ENCODE measurements around the gene KCNMB4. TPM values are rescaled to one million over a fixed set of nuclear protein-coding genes. Genes with fewer than 3 reads are reported as not detected.

The KCNMB4 gene
- polyA plus RNA-seq, 1 of the 3 experiments (the other 2 are of a cell fraction), result 0.74 TPM

- no peaks in the 10 kb centered on the region for H3K9me2 ChIP-seq
- H3K9ac ChIP-seq, result no peak overlapping the region
- no peaks in the 10 kb centered on the region for H3K79me2 ChIP-seq (ENCODE audit: insufficient read depth)
- POLR2A ChIA-PET, result interaction anchor here (0.6 kb wide), 1 partner anchor 26 kb away, joined by 7 read pairs; no protein-coding TSS in a partner anchor
- no peak overlapping the region for H3K27ac ChIP-seq (ENCODE audit: low read depth in 2 of 2, low read length in 1 of 2)
- no peaks in the 10 kb centered on the region for H3K27me3 ChIP-seq (ENCODE audit: insufficient read depth)
- H3K4me1 ChIP-seq (ENCODE audit: control insufficient read depth in 1 of 2, insufficient read depth in 2 of 2, low read depth in 1 of 2, low read length in 1 of 2), result 0 out of 4 replicates have a peak, but pooled peaks cover 0 to 5% of the 10 kb centered on the region in 2 experiments
- no peak overlapping the region for H3K4me2 ChIP-seq
- no peak overlapping the region for H3K4me3 ChIP-seq (ENCODE audit: low read depth in 2 of 2, low read length in 1 of 2)
- H2AFZ ChIP-seq (ENCODE audit: low read depth), result no peak overlapping the region
- TF ChIP-seq, protein P1, sequence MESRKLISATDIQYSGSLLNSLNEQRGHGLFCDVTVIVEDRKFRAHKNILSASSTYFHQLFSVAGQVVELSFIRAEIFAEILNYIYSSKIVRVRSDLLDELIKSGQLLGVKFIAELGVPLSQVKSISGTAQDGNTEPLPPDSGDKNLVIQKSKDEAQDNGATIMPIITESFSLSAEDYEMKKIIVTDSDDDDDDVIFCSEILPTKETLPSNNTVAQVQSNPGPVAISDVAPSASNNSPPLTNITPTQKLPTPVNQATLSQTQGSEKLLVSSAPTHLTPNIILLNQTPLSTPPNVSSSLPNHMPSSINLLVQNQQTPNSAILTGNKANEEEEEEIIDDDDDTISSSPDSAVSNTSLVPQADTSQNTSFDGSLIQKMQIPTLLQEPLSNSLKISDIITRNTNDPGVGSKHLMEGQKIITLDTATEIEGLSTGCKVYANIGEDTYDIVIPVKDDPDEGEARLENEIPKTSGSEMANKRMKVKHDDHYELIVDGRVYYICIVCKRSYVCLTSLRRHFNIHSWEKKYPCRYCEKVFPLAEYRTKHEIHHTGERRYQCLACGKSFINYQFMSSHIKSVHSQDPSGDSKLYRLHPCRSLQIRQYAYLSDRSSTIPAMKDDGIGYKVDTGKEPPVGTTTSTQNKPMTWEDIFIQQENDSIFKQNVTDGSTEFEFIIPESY (IDR thresholded peaks at IDR 0.05; ENCODE audit: borderline replicate concordance, low read depth), result no peak
- TF ChIP-seq ELF1 (IDR thresholded peaks at IDR 0.05), result no peak
- CTCF ChIA-PET, result interaction anchor here (0.7 kb wide), 1 partner anchor 21 kb away, joined by 3 read pairs; no protein-coding TSS in a partner anchor
- no peak for DNase-seq
- H4K20me1 ChIP-seq (ENCODE audit: insufficient read depth), result no peaks in the 10 kb centered on the region
- H3F3A ChIP-seq (replicated peaks; ENCODE audit: insufficient read depth), result peaks cover 6% of the 10 kb centered on the region
- no peaks in the 10 kb centered on the region for H3K9me3 ChIP-seq
- 62% methylated on average over 3 of the region's 3 CpGs for WGBS (ENCODE audit: low lambda C conversion rate)
- H3K36me3 ChIP-seq (replicated peaks in 1 of 2; ENCODE audit: control insufficient read depth in 1 of 2, insufficient read depth in 2 of 2, low read length in 1 of 2), result no peaks in the 10 kb centered on the region
Observed at GRCh38 chr12:70398862-70399261, 32.8 kb downstream of the KCNMB4 start.

DNA sequence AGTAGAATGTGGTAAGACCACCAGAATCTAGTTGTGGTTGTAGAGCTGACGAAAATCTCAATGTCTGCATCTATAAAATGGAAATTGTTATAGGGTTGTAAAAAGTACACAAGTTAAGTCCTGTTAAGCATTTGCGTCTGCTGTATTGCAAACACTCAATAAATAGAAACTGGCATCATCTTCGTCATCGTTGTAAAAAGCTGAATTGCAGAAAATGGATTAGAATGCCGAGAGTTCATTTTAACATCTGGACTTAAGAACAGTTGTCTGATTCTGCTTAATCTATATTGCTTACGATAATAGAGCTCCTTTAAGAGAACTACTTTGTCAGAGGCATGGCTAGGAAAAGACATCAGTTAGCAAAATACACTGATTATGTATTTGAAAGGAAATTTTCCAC lies 33.2 kb downstream of the KCNMB4 start:
- 66% methylated on average over 6 of the region's 6 CpGs for WGBS (ENCODE audit: low lambda C conversion rate)
- H3K27ac ChIP-seq (ENCODE audit: low read depth in 2 of 2, low read length in 1 of 2), result no peak overlapping the region
- peaks cover 1% of the 10 kb centered on the region for H3F3A ChIP-seq (replicated peaks; ENCODE audit: insufficient read depth)
- no peaks in the 10 kb centered on the region for H3K27me3 ChIP-seq (ENCODE audit: insufficient read depth)
- no peaks in the 10 kb centered on the region for H4K20me1 ChIP-seq (ENCODE audit: insufficient read depth)
- H3K4me3 ChIP-seq (ENCODE audit: low read depth in 2 of 2, low read length in 1 of 2), result no peak overlapping the region
- ChIA-PET POLR2A (interaction anchor here (0.6 kb wide), 1 partner anchor 26 kb away, joined by 7 read pairs; no protein-coding TSS in a partner anchor), CTCF (interaction anchor here (0.7 kb wide), 1 partner anchor 22 kb away, joined by 3 read pairs; no protein-coding TSS in a partner anchor)
- H2AFZ ChIP-seq (ENCODE audit: low read depth), result no peak overlapping the region
- H3K36me3 ChIP-seq (replicated peaks in 1 of 2; ENCODE audit: control insufficient read depth in 1 of 2, insufficient read depth in 2 of 2, low read length in 1 of 2), result no peaks in the 10 kb centered on the region
- no peaks in the 10 kb centered on the region for H3K9me3 ChIP-seq
- no peaks in the 10 kb centered on the region for H3K79me2 ChIP-seq (ENCODE audit: insufficient read depth)
- H3K9me2 ChIP-seq, result no peaks in the 10 kb centered on the region
- H3K9ac ChIP-seq, result no peak overlapping the region
- 0 out of 4 replicates have a peak, but pooled peaks cover 0 to under 1% of the 10 kb centered on the region in 2 experiments for H3K4me1 ChIP-seq (ENCODE audit: control insufficient read depth in 1 of 2, insufficient read depth in 2 of 2, low read depth in 1 of 2, low read length in 1 of 2)
- no peak for DNase-seq
- no peak overlapping the region for H3K4me2 ChIP-seq
- TF ChIP-seq RXRA (IDR thresholded peaks at IDR 0.05; ENCODE audit: borderline replicate concordance, low read depth), result no peak
- TF ChIP-seq RFX5 (IDR thresholded peaks at IDR 0.05; ENCODE audit: low read length), result no peak
- no peak for TF ChIP-seq GABPA (IDR thresholded peaks at IDR 0.05; ENCODE audit: low read depth)
- no peak for TF ChIP-seq POLR2AphosphoS5 (IDR thresholded peaks at IDR 0.05; ENCODE audit: low read depth, low read length)
- no peak for TF ChIP-seq FOSL2 (IDR thresholded peaks at IDR 0.05; ENCODE audit: borderline replicate concordance, low read depth)
- TF ChIP-seq RAD21 (IDR thresholded peaks at IDR 0.05; ENCODE audit: low read length), result no peak
- TF ChIP-seq NRF1 (IDR thresholded peaks at IDR 0.05; ENCODE audit: low read depth, low read length), result no peak
- TF ChIP-seq NFIC (IDR thresholded peaks at IDR 0.05; ENCODE audit: borderline replicate concordance), result no peak
- no peak for TF ChIP-seq JUND (IDR thresholded peaks at IDR 0.05)
- TF ChIP-seq ELF1 (IDR thresholded peaks at IDR 0.05), result no peak
- TF ChIP-seq, protein P2, sequence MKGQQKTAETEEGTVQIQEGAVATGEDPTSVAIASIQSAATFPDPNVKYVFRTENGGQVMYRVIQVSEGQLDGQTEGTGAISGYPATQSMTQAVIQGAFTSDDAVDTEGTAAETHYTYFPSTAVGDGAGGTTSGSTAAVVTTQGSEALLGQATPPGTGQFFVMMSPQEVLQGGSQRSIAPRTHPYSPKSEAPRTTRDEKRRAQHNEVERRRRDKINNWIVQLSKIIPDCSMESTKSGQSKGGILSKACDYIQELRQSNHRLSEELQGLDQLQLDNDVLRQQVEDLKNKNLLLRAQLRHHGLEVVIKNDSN (IDR thresholded peaks at IDR 0.05; ENCODE audit: borderline replicate concordance, low read depth), result no peak
